ENCODE data around the gene NCKAP1.

Gene NCKAP1

DNA sequence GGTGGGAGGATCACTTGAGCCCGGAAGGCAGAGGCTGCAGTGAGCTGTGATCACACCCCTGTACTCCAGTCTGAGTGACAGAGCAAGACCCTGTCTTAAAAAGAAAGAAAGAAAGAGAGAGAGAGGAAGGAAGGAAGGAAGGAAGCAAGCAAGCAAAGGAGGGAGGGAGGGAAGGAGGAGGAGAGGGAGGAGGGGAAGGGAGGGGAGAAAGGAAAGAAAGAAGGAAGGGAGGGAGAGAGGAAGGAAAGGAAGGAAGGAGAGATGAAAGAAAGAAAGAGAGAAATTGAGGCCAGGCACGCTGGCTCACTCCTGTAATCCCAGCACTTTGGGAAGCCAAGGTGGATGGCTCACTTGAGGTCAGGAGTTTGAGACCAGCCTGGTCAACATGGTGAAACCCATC lies 2.3 kb upstream of the NCKAP1 start:
- Mint-ChIP-seq H3K9me3 (peaks cover 9% of the 10 kb centered on the region), H3K27me3 (ENCODE audit: low read depth, poor library complexity) (peaks cover 14% of the 10 kb centered on the region), H3K36me3 (ENCODE audit: low read depth) (no peaks in the 10 kb centered on the region), H3K4me1 (peaks cover 26% of the 10 kb centered on the region), H3K27ac (no peak overlapping the region), H3K4me3 (no peak overlapping the region)
- no peak for DNase-seq
- TF ChIP-seq, protein P1, sequence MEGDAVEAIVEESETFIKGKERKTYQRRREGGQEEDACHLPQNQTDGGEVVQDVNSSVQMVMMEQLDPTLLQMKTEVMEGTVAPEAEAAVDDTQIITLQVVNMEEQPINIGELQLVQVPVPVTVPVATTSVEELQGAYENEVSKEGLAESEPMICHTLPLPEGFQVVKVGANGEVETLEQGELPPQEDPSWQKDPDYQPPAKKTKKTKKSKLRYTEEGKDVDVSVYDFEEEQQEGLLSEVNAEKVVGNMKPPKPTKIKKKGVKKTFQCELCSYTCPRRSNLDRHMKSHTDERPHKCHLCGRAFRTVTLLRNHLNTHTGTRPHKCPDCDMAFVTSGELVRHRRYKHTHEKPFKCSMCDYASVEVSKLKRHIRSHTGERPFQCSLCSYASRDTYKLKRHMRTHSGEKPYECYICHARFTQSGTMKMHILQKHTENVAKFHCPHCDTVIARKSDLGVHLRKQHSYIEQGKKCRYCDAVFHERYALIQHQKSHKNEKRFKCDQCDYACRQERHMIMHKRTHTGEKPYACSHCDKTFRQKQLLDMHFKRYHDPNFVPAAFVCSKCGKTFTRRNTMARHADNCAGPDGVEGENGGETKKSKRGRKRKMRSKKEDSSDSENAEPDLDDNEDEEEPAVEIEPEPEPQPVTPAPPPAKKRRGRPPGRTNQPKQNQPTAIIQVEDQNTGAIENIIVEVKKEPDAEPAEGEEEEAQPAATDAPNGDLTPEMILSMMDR (IDR thresholded peaks at IDR 0.05), result no peak

DNA sequence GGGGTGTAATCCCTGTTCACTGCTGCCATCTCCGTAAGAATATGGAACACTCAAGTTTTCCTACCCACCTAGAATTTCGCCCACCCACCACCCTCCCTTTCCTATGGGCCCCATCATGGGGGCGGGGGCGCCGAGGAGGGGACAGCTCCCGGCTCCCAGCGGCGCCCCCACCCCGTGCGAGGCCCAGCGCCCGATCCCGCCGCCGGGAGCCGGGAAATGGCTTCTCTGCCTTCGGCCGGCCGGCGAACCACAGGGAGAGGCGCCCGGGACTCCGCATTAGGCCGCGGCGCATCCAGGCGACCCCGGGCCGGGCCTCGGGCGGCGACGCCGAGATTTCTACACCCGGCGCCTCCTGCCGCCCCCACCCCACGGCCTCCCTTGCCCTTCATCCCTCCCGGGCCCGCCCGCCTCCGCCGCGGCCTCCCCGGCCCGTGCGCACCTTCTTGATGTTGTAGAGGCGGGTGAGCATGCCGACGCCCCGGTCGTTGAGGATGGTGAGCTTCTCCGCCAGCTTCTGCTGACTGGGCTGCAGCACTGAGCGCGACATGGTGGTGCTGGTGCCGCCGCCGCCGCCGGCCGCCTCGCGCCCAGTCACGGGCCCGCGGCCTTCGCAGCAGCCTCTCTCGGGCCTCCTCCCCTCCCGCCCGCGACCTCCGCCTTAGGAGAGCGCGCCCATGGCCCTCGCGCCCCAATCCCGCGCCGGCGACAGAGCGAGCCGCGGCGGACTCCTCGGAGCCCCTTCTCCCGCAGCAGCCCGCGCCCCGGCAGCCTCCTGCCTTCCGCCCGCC lies 510 bp downstream of the NCKAP1 start:
- Mint-ChIP-seq H3K36me3 (ENCODE audit: low read depth) (no peaks in the 10 kb centered on the region), H3K4me3 (peak overlapping the region; percentile 87), H3K27me3 (ENCODE audit: low read depth, poor library complexity) (peaks cover 14% of the 10 kb centered on the region), H3K27ac (peak overlapping the region; percentile 95), H3K4me1 (peaks cover 51% of the 10 kb centered on the region), H3K9me3 (no peaks in the 10 kb centered on the region)
- TF ChIP-seq, protein P1 (IDR thresholded peaks at IDR 0.05), result no peak
- DNase-seq, result peak; percentile 71

DNA sequence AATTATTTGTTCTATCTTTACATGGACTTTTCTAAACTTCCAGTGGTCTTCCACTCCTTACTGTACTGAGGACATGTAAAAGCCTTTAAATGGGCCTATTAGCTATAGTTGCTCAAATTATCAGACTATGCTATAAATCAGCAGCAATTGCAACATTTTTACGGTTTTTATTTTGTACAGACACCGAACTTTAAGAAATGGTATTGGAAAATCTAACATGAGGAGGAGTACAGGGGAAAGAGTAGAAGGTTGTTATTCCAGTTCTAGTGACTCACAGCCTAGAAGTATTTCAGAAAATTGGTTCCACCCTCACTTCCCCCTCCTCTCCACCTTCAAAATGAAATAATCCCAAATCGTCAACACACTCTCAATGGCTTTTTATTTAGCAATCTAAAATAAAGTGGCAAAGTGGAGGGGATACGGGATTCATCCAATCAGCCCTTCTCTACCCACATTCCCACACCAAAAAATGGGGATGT lies 1.1 kb downstream of the NCKAP1 start:
- Mint-ChIP-seq H3K4me1 (peaks cover 52% of the 10 kb centered on the region), H3K9me3 (no peaks in the 10 kb centered on the region), H3K27ac (peak overlapping the region; percentile 95)

DNA sequence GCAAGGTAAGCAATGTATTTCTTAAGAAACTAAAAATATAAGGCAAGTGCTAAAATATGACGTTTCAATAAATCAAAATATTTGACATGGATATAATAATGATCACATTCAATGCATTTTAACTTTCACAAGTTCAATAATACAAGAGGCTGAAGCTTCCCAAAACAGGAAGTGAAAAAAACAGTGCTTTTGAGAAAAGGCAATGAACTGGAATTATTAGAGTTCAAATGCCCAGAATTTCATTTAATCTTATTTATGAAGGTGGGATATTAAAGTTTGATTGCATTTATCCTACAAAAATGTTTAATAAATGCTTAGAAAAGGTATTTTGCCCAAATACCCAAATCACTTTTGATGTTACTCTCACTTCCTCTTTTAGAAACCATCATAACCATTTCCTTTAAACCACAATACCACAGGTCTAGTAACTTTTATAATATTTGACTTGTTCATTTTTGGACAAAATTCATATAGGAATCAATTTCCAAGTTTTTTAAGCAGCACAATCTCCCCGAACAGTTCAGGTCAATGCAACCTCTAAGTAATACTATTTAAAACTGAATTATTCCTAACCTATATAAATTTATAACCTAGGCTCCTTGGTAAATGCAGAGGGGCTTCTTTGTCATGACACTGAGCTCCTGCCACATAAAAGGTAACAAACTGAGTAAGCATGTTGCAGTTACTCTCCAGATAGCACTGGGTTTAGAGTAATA lies 2.1 kb downstream of the NCKAP1 start:
- no peak for DNase-seq
- Mint-ChIP-seq H3K4me3 (peak overlapping the region; percentile 87), H3K36me3 (ENCODE audit: low read depth) (no peaks in the 10 kb centered on the region), H3K4me1 (peaks cover 56% of the 10 kb centered on the region), H3K27me3 (ENCODE audit: low read depth, poor library complexity) (peaks cover 12% of the 10 kb centered on the region), H3K9me3 (no peaks in the 10 kb centered on the region), H3K27ac (peak overlapping the region; percentile 95)
- TF ChIP-seq, protein P1 (IDR thresholded peaks at IDR 0.05), result no peak

More for the DNA sequence above, 1.1 kb downstream of the NCKAP1 start:
- TF ChIP-seq, protein P1 (IDR thresholded peaks at IDR 0.05), result no peak
- H3K4me3 Mint-ChIP-seq, result peak overlapping the region; percentile 87
- no peaks in the 10 kb centered on the region for H3K36me3 Mint-ChIP-seq (ENCODE audit: low read depth)
- DNase-seq, result no peak
- H3K27me3 Mint-ChIP-seq (ENCODE audit: low read depth, poor library complexity), result peaks cover 14% of the 10 kb centered on the region

DNA sequence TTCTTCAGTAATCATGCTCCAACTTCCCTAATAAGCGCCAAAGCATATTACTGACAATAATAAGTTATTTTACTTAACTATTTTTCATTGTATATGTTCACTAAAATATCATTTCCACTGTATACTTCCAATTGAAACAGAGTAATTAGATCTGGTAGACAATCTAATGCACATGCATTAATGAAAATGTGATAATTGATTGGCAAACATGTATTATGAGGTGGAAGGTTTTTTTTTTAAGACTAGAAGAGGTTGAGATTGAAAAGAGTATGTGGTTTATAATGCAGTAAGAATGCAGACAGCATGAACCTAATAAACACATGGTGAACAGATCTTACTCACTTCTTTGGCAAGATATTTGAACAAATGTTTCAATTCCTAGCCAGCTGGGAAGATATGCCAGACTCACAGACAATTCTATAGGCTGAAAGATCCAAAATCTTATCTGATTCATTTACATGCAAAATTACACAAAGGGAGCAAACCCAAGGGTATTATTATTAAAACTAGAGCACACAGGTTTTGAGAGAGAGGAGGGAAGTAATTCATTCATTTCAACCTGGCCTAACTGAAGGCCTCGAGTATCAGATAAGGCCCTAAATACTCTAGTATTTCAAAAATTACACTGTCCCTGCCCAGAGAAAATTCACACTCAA lies 2.8 kb downstream of the NCKAP1 start:
- TF ChIP-seq, protein P1 (IDR thresholded peaks at IDR 0.05), result no peak
- H3K4me1 Mint-ChIP-seq, result peaks cover 56% of the 10 kb centered on the region
- H3K27me3 Mint-ChIP-seq (ENCODE audit: low read depth, poor library complexity), result peaks cover 9% of the 10 kb centered on the region
- DNase-seq, result no peak
- H3K4me3 Mint-ChIP-seq, result peak overlapping the region; percentile 87
- H3K36me3 Mint-ChIP-seq (ENCODE audit: low read depth), result no peaks in the 10 kb centered on the region
- H3K27ac Mint-ChIP-seq, result peak overlapping the region; percentile 88
- no peaks in the 10 kb centered on the region for H3K9me3 Mint-ChIP-seq
